ENCODE data around the gene OBP2A. TPM values are rescaled to one million over a fixed set of nuclear protein-coding genes. Genes with fewer than 3 reads are reported as not detected.

The OBP2A gene
- total and polyA plus RNA-seq, 2 donors (not counting 3 experiments of a cell fraction or from before 2014, with no cell fraction given), result not detected

- no peak overlapping the region for H3K9ac ChIP-seq (replicated peaks; ENCODE audit: extremely low read depth, insufficient read depth, low read length)
- dilution Hi-C loops (cut with MboI; ENCODE audit: extremely low pct_ligation_motif_present, low sequenced_read_pairs) (no loop called here), intact Hi-C loops (cut with micrococcal nuclease) (no loop called here)
- H3K27me3 ChIP-seq (ENCODE audit: control insufficient read depth in 2 of 2, insufficient read depth in 2 of 2, low read length in 2 of 2), result no peaks in the 10 kb centered on the region
- ChIA-PET POLR2A (no interaction called here), CTCF (no interaction called here)
- H3K4me1 ChIP-seq (ENCODE audit: control insufficient read depth, extremely low read depth, insufficient read depth, low read length), result peaks cover 6% of the 10 kb centered on the region
- no peaks in the 10 kb centered on the region for H3K9me3 ChIP-seq (replicated peaks; ENCODE audit: control insufficient read depth, insufficient read depth, low read length)
- no peaks in the 10 kb centered on the region for H4K20me1 ChIP-seq (replicated peaks; ENCODE audit: control insufficient read depth, extremely low read depth, insufficient read depth, low read length)
- FAIRE-seq (no peak), DNase-seq (ENCODE audit: low read depth, low spot score) (no peak)
- BruUV-seq (replicated peaks), result no TSS peak
- no peak for TF ChIP-seq JUN (IDR thresholded peaks at IDR 0.05; ENCODE audit: borderline replicate concordance, insufficient read depth, insufficient read length, low read depth)
- TF ChIP-seq GATA2 (IDR thresholded peaks at IDR 0.05; ENCODE audit: insufficient read depth, insufficient read length, low read depth, low read length), result no peak
- no peak for TF ChIP-seq POLR2A (IDR thresholded peaks at IDR 0.05; ENCODE audit: low read depth, low read length)
- TF ChIP-seq MAX (IDR thresholded peaks at IDR 0.05; ENCODE audit: insufficient read depth, insufficient read length), result no peak
- no peak for TF ChIP-seq POLR2AphosphoS5 (IDR thresholded peaks at IDR 0.05; ENCODE audit: insufficient read depth, low read depth, low read length)
- H3K4me2 ChIP-seq (ENCODE audit: insufficient read depth, low read length), result no peak overlapping the region
- H3K79me2 ChIP-seq (ENCODE audit: control insufficient read depth, insufficient read depth, low read length), result no peaks in the 10 kb centered on the region
- no peak overlapping the region for H2AFZ ChIP-seq (ENCODE audit: low read depth, low read length)
- no peaks in the 10 kb centered on the region for H3K36me3 ChIP-seq (ENCODE audit: control insufficient read depth in 2 of 2, extremely low read depth in 1 of 2, insufficient read depth in 2 of 2, low read length in 2 of 2)
- no peak overlapping the region for H3K4me3 ChIP-seq (replicated peaks in 1 of 3; ENCODE audit: insufficient read depth in 1 of 3, low read depth in 1 of 3, low read length in 3 of 3)
- no peaks in the 10 kb centered on the region for H3K9me1 ChIP-seq (replicated peaks; ENCODE audit: control insufficient read depth, extremely low read depth, insufficient read depth, low read length)
- H3K27ac ChIP-seq (ENCODE audit: insufficient read depth, low read depth, low read length), result no peak overlapping the region
Measured at GRCh38 chr9:135584934-135585333, 39.0 kb downstream of the OBP2A start.

- CTCF ChIA-PET, result interaction anchor here (1.0 kb wide), 1 partner anchor 82 kb away, joined by 3 read pairs; no protein-coding TSS in a partner anchor
- DNase-seq (ENCODE audit: low read depth, low spot score) (no peak), FAIRE-seq (no peak)
- no peak overlapping the region for H3K4me3 ChIP-seq (replicated peaks in 1 of 3; ENCODE audit: insufficient read depth in 1 of 3, low read depth in 1 of 3, low read length in 3 of 3)
- H3K9me3 ChIP-seq (replicated peaks; ENCODE audit: control insufficient read depth, insufficient read depth, low read length), result no peaks in the 10 kb centered on the region
- no peaks in the 10 kb centered on the region for H4K20me1 ChIP-seq (replicated peaks; ENCODE audit: control insufficient read depth, extremely low read depth, insufficient read depth, low read length)
- peaks cover 6% of the 10 kb centered on the region for H3K4me1 ChIP-seq (ENCODE audit: control insufficient read depth, extremely low read depth, insufficient read depth, low read length)
- BruUV-seq (replicated peaks), result no TSS peak
- H3K9ac ChIP-seq (replicated peaks; ENCODE audit: extremely low read depth, insufficient read depth, low read length), result no peak overlapping the region
- H3K36me3 ChIP-seq (ENCODE audit: control insufficient read depth in 2 of 2, extremely low read depth in 1 of 2, insufficient read depth in 2 of 2, low read length in 2 of 2), result no peaks in the 10 kb centered on the region
- dilution Hi-C loops (cut with MboI; ENCODE audit: extremely low pct_ligation_motif_present, low sequenced_read_pairs), result no loop called here
- H3K4me2 ChIP-seq (ENCODE audit: insufficient read depth, low read length), result no peak overlapping the region
- POLR2A ChIA-PET, result no interaction called here
- no peaks in the 10 kb centered on the region for H3K27me3 ChIP-seq (ENCODE audit: control insufficient read depth in 2 of 2, insufficient read depth in 2 of 2, low read length in 2 of 2)
- intact Hi-C loops (cut with micrococcal nuclease), result no loop called here
- H3K79me2 ChIP-seq (ENCODE audit: control insufficient read depth, insufficient read depth, low read length), result no peaks in the 10 kb centered on the region
- H2AFZ ChIP-seq (ENCODE audit: low read depth, low read length), result no peak overlapping the region
- no peak overlapping the region for H3K27ac ChIP-seq (ENCODE audit: insufficient read depth, low read depth, low read length)
- TF ChIP-seq, protein P1, sequence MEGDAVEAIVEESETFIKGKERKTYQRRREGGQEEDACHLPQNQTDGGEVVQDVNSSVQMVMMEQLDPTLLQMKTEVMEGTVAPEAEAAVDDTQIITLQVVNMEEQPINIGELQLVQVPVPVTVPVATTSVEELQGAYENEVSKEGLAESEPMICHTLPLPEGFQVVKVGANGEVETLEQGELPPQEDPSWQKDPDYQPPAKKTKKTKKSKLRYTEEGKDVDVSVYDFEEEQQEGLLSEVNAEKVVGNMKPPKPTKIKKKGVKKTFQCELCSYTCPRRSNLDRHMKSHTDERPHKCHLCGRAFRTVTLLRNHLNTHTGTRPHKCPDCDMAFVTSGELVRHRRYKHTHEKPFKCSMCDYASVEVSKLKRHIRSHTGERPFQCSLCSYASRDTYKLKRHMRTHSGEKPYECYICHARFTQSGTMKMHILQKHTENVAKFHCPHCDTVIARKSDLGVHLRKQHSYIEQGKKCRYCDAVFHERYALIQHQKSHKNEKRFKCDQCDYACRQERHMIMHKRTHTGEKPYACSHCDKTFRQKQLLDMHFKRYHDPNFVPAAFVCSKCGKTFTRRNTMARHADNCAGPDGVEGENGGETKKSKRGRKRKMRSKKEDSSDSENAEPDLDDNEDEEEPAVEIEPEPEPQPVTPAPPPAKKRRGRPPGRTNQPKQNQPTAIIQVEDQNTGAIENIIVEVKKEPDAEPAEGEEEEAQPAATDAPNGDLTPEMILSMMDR (IDR thresholded peaks at IDR 0.05; ENCODE audit: extremely low read depth in 1 of 2, insufficient read depth in 1 of 2, low read depth in 1 of 2, low read length in 2 of 2), result no peak
- no peak for TF ChIP-seq MAX (IDR thresholded peaks at IDR 0.05; ENCODE audit: insufficient read depth, insufficient read length)
- H3K9me1 ChIP-seq (replicated peaks; ENCODE audit: control insufficient read depth, extremely low read depth, insufficient read depth, low read length), result no peaks in the 10 kb centered on the region
Measured at GRCh38 chr9:135586601-135587109, 40.7 kb downstream of the OBP2A start.
